ENCODE measurements around the gene DTX3.
"Not testable (repeated sequence)": the region's sequence is repeated elsewhere in the genome, so short reads cannot be mapped to it uniquely, and the experiment has no call there.

DTX3 gene

DNA sequence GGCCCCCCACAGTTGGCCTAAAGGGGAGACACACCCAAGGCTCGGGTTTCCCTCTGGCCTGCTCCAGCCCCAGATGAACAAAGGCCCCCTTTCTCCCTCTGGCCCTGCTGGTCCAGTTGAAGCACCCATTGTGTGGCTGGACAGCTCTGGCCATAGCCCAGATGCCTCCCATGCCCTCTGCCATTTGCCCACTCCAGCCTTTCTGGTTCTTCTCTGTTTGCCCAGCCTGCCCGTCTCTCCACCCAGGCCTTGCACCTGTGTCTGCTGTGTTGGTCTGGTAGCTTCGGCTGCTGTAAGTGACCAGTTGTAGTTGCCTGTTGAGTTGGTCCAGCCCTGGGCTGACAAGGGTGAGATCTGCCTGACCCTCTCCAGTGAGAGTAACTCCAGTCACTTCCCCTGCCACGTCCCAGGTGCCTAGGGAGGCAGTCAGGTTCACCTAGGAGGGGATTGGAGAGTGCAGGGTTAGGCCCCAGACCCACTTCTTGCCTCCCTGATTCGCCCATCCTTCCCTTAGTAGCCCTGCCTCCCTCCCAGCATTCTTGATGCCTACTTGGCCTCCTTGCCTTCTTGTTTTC is 25.4 kb downstream of the DTX3 start:
- in situ Hi-C loops (cut with HindIII; ENCODE audit: low sequenced_read_pairs), result loop anchor here (5.0 kb wide), 2 partner anchors 42 to 43 kb away; no protein-coding TSS in a partner anchor

DNA sequence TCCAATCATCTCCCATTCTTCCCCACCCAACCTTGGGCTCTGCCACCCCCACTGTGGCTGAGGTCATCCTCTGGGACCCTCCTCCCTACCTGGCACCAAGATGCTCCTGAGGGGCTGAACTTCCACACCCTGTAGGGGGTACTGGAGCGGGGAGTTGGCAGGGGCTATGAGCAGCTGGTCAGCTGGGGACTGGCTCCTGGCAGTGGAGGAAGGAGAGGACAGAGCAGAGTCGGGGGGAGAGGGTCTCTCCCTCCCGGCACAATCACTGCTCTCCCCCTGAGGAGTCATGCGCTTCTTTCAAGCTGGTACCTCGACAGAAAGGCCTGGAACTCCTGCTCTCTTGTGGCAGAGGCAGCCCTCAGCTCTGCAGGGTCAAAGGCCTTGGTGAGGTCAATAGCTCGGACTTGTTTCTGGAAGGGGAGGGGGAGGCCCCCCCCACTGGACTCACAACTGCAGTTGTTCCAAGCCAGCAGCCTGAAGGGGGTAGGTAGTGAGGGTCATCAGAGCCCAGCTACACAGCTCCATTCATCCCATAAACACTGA is 26.3 kb downstream of the DTX3 start:
- in situ Hi-C loops (cut with HindIII; ENCODE audit: low sequenced_read_pairs), result no loop called here

DNA sequence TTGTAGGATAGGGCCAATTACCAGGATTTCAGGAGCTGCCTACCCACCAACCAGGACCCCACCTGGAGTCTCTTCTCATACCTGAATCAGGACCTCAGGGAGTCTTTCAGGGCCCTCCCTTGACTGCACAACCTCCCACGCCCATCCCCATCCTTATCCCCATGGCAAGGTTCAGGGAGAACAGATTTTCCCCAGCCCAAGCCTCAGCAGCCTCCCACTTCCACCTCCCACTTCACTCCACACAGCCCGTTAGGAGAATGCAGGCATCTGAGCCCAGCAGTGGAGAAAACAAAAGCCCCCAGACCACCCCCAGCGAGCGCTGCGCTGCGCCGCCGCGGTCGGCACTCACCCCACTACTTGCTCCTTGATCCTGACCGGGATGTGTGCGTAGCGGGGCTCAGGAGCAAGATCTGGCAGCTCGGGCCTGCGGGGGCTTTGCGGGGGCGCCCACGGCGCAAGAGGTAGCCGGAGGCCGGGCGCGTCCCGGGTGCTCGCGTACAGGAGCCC is 27.0 kb downstream of the DTX3 start:
- in situ Hi-C loops (cut with HindIII; ENCODE audit: low sequenced_read_pairs), result no loop called here

DNA sequence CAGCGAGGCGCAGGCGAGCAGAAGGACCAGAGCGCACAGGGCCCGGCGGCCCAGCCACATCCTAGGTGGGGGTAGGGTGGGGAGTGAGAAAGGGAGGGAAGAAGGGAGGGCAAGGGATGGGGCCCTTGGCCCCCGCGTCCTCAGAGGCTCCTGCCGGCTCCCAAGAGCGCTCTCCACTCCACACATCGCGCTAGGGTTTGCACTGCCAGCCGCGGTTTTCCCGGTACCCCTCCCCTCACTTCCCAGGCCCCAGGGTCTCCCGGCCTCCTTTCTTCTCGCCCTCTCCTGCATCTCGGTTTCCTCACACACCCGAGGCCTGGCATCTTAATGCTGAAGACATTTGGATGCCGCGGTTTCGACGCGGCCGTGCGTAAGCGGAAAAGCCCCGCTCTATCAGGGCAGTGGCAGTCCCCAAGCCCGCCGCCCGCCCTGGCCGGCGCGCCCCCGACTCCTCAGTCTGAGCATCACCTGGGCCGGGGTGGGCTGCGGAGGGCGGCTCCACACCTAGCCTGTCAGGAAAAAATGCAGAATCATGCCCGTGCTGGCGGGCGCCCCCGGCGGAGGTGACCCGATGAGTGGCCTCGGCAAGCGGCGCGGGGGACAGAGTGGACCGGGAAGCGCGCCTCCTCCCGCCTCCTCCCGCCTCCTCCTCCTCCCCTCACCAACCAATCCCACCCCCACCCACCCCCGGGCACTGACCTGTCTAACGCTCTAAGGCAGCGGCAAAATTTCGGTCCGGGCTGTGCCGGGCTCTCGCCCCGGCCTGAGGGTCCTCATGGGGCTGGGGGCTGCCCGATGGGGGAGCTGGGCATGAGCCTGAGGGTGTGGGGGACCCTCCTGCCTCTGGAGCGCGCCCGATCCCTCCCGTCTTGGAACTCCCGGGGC is 27.7 kb downstream of the DTX3 start:
- in situ Hi-C loops (cut with HindIII; ENCODE audit: low sequenced_read_pairs), result no loop called here

DNA sequence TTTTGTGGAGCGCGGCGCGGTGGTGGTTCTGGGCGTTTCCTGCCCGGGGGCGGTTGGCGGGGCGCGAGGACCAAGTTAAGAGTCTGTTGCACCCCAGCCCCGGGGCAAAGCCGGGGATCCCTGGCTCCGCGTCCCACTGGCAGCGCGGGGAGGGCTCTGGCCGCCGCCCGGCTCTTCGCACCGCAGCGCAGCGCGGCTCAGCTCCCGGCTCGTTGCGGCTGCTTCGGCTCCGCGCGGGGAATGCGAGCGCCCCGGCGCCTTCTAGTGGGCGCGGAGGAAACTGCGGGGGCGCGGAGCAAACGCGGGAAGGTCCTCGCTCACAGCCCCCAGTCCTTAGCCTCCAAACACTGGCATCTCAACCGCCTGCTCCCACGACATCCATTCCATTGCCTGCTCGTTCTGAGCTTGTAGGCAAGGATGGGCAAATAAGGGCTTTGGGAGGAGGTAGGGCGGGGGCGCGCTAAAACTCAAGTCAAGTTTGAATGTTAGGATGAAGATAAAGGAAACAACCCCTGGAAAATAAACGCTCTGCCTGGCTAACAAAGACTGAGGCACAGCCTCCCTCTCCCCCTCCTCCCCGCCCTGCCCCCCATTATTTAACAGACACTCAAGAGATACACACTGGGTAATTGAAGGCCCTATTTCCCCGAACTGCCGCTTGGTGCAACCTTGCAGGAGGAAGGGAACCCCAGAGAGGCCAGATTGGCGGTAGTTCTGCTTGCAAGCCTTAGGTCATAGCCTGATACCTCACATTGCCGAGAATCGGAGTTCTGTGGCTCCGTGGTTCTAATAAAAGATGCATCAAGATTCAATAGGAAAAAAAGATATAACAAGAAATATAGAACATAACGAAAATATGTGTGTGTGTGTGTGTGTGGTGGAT is 28.6 kb downstream of the DTX3 start, which contains the start of gene B4GALNT1:
Gene B4GALNT1 (minus strand): TSS at position 244 of the 883 bp plus-strand sequence. CDS start 1,069 bp downstream, outside the sequence.
- in situ Hi-C loops (cut with HindIII; ENCODE audit: low sequenced_read_pairs), result no loop called here

DNA sequence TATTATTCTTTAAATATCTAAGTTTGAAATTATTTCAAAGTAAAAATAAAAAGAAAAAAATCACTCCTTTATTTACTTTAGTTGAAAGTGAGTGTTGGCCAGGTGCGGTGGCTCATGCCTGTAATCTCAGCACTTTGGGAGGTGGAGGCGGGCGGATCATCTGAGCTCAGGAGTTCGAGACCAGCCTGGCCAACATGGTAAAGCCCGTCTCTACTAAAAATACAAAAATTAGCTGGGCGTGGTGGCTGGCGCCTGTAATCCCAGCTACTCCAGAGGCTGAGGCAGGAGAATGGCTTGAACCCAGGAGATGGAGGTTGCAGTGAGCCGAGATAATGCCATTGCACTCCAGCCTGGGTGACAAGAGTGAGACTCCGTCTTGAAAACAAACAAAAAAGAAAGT is 32.1 kb downstream of the DTX3 start:
- in situ Hi-C loops (cut with HindIII; ENCODE audit: low sequenced_read_pairs), result not testable (repeated sequence)

DNA sequence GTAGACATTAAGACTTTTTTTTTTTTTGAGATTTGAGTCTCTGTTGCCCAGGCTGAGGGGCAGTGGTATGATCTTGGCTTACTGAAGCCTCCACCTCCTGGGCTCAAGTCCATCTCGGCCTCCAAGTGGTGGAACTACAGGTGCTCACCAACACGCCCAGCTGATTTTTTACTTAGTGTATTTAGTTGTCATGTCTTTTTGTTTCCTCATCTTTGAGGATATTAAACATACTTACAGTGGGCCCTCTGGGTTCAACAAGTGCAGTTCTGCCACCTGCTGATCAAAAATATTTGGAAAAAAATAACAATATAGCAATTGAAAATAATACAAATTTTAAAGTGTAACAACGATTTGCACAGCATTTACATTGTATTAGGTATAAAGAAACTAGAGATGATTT is 32.7 kb downstream of the DTX3 start:
- in situ Hi-C loops (cut with HindIII; ENCODE audit: low sequenced_read_pairs), result no loop called here

DNA sequence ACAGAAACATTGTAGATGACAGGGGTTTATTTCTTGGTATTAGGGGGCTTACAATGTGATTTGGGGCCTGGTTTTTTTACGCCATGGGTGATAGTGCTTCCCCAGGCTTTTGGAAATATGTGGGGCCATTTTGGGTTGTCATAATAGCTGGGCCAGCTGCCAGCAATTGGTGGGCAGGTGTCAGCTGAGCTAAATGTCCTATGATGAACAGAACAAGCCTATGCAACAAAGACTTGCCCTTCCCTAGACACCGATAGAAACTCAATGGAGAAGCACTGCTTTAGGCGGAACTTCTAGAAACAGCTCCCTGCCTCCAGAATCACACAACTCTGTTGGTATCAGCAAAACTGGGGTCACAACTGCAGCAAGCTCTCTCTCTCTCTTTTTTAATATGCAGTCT is 33.5 kb downstream of the DTX3 start:
- in situ Hi-C loops (cut with HindIII; ENCODE audit: low sequenced_read_pairs), result no loop called here

DNA sequence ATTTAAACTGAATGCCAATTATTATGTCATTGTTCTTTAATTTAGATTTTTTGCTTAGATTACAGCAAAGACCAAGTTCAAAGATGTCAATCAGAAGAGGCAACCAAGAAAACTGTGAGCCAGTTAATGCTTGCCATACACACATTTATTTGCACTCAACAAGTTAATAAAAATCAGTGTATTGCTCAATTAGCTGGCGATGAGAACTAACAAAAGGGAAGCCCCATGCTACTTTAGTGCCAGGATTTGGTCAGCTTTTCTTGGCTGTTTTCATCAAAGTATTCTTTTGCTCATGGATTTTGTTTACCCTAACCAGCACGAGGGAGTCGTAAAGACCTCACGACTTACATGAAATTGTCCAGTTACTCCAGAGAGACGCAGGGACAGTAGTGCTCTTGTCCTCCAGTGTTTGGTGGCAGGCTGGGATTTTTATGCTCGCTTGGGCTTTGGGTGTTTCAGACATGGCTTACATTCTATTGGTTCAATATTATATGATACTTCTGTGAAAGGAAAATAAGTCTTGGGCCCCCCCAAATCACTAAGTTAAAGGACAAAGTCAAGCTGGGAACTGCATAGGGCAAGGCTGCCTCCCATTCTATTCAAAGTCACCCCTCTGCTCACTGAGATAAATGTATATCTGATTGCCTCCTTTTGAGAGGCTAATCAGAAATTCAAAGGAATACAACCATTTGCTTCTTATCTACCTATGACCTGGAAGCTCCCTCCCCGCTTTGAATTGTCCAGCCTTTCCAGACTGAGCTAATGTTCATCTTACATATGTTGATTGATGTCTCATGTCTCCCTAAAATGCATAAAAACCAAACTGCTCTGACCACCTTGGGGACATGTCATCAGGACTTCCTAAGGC is 35.8 kb downstream of the DTX3 start:
- in situ Hi-C loops (cut with HindIII; ENCODE audit: low sequenced_read_pairs), result no loop called here

DNA sequence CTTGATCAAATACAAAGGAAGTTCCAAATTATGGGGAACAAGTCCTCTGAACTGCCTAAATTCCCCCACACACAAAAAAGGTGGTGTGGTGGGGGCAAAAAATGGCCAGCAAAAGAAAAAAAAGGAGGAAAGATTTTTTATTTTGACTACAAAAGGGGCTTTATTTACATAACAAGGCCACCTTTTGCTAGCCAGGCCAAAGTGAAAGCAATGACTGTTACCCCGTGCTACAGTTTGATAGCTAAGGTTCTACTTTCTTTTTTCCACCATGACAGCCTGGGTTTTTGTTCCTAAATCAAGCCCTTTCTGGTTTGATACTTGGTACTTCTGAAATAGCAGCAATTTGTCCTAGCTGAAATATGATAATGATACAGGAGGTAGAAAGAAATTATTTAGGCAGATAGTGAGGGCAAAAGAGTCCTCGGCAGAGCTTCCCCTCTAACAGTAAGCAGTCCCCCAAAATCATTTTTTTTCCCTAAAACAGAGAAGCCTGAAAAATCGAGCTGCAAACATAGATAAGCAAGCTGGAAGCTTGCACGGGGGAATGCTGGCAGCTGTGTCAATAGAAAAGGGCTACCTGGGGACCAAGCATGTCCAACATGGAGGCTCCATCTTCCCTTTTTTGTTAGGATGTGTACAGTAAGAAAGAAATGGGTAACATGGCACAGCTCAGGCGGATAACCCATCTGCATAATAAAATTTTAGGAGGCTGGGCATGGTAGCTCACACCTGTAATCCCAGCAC is 37.2 kb downstream of the DTX3 start:
- in situ Hi-C loops (cut with HindIII; ENCODE audit: low sequenced_read_pairs), result no loop called here

DNA sequence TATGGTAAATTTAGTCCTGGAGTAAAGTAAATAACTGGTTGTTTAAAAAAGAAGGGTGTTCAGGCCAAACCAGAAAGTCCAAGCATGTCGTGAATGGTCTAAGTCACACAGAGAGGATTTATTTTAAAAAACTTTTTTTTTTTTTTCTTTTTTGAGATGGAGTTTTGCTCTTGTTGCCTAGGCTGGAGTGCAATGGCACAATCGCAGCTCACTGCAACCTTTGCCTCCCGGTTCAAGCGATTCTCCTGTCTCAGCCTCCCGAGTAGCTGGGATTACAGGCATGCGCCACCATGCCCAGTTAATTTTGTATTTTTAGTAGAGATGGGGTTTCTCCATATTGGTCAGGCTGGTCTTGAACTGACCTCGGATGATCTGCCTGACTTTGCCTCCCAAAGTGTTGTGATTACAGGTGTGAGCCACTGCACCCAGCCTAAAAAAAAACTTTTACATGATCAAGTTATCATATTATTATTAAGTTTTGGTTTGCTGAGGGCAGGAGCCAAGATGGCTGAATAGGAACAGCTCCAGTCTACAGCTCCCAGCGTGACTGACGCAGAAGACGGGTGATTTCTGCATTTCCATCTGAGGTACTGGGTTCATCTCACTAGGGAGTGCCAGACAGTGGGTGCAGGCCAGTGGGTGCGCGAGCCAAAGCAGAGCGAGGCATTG is 41.5 kb downstream of the DTX3 start:
- in situ Hi-C loops (cut with HindIII; ENCODE audit: low sequenced_read_pairs), result not testable (repeated sequence)

DNA sequence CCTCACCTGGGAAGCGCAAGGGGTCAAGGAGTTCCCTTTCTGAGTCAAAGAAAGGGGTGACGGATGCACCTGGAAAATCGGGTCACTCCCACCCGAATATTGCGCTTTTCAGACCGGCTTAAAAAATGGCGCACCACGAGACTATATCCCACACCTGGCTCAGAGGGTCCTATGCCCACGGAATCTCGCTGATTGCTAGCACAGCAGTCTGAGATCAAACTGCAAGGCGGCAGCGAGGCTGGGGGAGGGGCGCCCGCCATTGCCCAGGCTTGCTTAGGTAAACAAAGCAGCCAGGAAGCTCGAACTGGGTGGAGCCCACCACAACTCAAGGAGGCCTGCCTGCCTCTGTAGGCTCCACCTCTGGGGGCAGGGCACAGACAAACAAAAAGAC is 42.0 kb downstream of the DTX3 start:
- in situ Hi-C loops (cut with HindIII; ENCODE audit: low sequenced_read_pairs), result not testable (repeated sequence)

DNA sequence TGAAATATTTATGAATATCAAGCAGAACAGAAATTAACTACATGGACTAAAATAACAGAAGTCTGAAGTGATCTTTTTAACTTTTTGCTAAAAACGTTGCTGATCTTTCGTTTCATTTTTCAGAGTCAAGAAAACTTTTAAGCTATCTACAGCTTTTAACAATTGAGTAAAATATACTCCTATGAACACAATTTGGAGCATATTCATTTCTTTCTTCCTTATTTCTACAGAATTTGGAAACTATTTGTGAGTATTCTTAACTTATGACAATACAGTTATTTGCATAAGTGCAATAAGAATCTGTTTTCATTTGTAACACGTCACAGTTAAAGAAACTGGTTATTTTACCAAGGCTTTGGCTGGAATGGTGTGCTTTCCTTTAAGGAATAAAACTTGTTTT is 49.4 kb downstream of the DTX3 start:
- in situ Hi-C loops (cut with HindIII; ENCODE audit: low sequenced_read_pairs), result no loop called here

DNA sequence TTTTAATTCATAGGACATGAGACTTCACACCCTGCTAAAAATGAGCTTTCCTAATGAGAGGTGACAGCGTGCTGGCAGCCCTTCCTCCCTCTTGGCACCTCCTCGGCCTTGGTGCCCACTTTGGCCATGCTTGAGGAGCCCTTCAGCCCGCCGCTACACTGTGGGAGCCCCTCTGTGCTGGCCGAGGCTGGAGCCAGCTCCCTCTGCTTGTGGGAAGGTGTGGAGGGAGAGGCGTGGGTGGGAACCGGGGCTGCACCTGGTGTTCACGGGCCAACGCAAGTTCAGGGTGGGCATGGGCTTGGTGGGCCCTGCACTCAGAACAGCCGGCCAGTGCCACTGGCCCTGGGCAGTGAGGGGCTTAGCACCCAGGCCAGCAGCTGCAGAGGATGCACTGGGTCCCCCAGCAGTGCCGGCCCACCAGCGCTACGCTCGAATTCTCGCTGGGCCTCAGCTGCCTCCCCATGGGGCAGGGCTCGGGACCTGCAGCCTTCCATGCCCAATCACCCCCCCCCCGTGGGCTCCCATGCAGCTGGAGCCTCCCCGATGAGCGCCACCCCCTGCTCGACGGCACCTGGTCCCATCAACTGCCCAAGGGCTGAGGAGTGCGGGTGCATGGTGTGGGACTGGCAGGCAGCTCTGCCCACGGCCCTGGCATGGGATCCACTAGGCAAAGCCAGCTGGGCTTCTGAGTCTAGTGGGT is 51.1 kb downstream of the DTX3 start:
- in situ Hi-C loops (cut with HindIII; ENCODE audit: low sequenced_read_pairs), result no loop called here

DNA sequence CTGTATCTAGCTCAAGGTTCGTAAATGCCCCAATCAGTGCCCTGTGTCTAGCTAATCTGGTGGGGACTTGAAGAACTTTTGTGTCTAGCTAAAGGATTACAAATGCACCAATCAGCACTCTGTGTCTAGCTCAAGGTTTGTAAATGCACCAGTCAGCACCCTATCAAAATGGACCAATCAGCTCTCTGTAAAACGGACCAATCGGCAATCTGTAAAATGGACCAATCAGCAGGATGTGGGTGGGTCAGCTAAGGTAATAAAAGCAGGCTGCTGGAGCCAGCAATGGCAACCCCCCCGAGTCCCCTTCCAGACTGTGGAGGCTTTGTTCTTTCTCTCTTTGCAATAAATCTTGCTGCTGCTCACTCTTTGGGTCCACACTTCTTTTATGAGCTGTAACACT is 51.8 kb downstream of the DTX3 start:
- in situ Hi-C loops (cut with HindIII; ENCODE audit: low sequenced_read_pairs), result not testable (repeated sequence)

DNA sequence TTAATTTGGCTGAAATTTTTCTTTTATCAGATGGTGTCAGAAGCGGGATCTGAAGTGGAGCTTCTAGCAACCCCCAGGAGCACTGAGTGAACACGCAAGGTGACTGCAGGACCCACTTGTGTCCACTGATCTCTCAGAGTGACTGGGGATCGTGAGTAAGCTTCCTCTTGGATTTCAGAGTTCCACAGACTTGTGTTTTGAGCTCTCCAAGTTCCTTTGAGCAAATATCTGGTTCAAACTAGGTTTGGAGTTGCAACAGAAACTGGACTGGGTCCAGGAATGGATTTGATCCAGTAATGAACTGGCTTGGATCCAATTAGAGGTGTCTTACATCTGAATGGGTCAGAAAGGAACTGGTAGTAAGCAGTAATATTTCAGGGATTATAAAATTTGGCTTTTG is 53.1 kb downstream of the DTX3 start:
- in situ Hi-C loops (cut with HindIII; ENCODE audit: low sequenced_read_pairs), result no loop called here

DNA sequence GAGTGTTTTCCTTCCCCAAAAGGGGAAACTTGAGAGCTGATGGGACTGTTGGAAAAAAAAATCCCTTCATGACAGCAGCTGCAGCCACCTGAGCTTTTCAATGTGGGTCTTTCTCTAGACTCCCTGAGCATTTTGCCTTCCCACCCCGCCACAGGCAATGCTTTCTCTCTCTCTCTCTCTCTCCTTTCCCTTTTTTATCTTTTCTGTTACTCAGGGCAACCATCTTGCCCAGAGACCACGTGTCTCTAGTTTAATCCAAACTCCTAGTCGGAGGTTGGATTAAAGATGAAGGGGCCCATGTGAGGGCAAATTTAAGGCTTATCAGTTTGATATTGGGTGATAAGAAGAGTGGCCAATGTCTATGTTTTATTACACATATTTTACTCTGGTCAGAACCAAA is 54.3 kb downstream of the DTX3 start:
- in situ Hi-C loops (cut with HindIII; ENCODE audit: low sequenced_read_pairs), result no loop called here

Measured in endothelial cell of hepatic sinusoid (primary cell).